ENCODE results near the gene KHDC4.

- TF ChIP-seq POLR2A (IDR thresholded peaks at IDR 0.05) (no peak), CTCF (IDR thresholded peaks at IDR 0.05) (no peak)
Observed at GRCh38 chr1:155981266-155982088, 47.3 kb upstream of the KHDC4 start.
